ENCODE data around the gene KRT74.

- TF ChIP-seq CTCF (CRISPR knock-in tag; IDR thresholded peaks at IDR 0.05): no peak
- TF ChIP-seq RNF2 (conservative IDR thresholded peaks at IDR 0.05; ENCODE audit: low read depth): no peak
- no peak for TF ChIP-seq TCF7L2 (IDR thresholded peaks at IDR 0.05; ENCODE audit: low read depth, low read length)
- TF ChIP-seq TBP (CRISPR knock-in tag; IDR thresholded peaks at IDR 0.05): no peak
- no peak for TF ChIP-seq TCF7 (IDR thresholded peaks at IDR 0.05; ENCODE audit: low read depth)
- TF ChIP-seq EEA1 (CRISPR knock-in tag; IDR thresholded peaks at IDR 0.05; ENCODE audit: borderline replicate concordance): no peak
- TF ChIP-seq TAF1 (CRISPR knock-in tag; IDR thresholded peaks at IDR 0.05): no peak
- TF ChIP-seq RXRA (CRISPR knock-in tag; IDR thresholded peaks at IDR 0.05): no peak
- TF ChIP-seq, protein P1, sequence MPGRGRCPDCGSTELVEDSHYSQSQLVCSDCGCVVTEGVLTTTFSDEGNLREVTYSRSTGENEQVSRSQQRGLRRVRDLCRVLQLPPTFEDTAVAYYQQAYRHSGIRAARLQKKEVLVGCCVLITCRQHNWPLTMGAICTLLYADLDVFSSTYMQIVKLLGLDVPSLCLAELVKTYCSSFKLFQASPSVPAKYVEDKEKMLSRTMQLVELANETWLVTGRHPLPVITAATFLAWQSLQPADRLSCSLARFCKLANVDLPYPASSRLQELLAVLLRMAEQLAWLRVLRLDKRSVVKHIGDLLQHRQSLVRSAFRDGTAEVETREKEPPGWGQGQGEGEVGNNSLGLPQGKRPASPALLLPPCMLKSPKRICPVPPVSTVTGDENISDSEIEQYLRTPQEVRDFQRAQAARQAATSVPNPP (CRISPR knock-in tag; IDR thresholded peaks at IDR 0.05): no peak
- TF ChIP-seq RFX3 (CRISPR knock-in tag; IDR thresholded peaks at IDR 0.05): no peak
Measured at GRCh38 chr12:52608826-52609630, 35.4 kb upstream of the KRT74 start.

All from HepG2 (cell line).